HG02885 (cell line): Measurements from ENCODE around the gene DHX58.

Source experiments
- ATAC-seq: cut with Tn5 transposase; IDR thresholded peaks from one replicate; pipeline ENCODE4 v1.9.1; 2021; ENCODE audit warnings: mild to moderate bottlenecking; ENCODE audit not compliant: unreplicated experiment, poor library complexity

Gene DHX58

DNA sequence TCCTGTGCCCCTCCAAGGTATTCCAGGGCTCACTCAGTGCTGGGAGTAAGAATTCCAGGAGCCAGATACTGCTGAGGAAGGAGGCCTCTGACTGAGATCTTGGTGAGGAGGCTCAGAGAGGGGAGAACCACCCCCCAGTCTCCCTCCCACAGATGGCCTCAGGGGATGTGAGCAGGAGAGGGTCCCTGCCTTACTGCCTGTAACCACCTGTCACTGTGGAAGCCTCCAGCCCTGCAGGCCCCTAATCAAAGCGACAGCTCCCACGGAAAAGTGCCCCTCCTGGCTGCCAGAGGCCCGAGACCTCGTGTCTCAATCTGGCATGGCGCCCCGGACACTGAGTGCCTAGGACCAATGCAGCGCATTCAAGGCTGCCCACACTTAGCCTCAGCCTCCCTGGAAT lies 54.5 kb downstream of the DHX58 start:
- no peak for ATAC-seq

DNA sequence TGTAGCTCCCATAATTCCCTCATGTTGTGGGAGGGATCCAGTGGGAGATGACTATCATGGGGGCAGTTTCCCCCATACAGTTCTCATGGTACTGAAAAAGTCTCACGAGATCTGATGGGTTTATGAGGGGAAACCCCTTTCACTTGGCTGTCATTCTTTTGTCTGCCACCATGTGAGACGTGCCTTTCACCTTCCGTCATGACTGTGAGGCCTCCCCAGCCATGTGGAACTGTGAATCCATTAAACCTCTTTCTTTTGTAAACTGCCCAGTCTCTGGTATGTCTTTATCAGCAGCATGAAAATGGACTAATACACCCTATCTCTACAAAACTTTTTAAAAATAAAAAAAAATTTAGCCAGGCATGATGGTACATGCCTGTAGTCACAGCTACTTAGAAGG lies 55.9 kb downstream of the DHX58 start:
- no peak for ATAC-seq

- no peak for ATAC-seq
These were observed 57.0 kb downstream of the DHX58 start for GRCh38 chr17:42055496-42055895.

- no peak for ATAC-seq
These were observed 57.5 kb downstream of the DHX58 start for GRCh38 chr17:42055027-42055426.

- ATAC-seq: no peak
These were observed 58.6 kb downstream of the DHX58 start for GRCh38 chr17:42053731-42054500.

DNA sequence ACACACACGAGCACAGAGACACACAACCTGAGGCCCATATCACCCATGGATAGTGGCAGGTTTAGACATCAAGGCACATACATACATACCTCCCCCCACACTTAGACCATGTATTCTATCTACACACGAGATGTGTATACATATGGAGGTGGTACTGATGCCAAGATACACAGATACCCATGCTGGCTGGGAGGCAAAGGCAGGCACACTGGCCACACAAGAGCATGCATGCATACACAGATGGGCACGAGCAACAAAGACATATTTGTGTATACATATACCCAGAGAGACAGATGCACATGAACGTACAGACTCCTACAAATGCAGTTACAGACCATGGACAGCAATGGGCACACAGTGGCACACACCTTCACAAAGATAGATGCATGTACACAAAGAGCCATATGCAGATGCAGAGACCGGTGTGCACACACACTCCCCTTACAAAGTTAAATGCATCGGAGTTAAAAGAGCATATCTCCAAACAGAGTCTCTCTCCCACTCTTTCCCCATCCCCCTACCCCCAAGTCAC lies 60.1 kb downstream of the DHX58 start:
- ATAC-seq: no peak

GRCh38 chr17:42051645-42052044 lies 60.9 kb downstream of the DHX58 start:
- no peak for ATAC-seq
